Ovary (tissue), 9 donors: ENCODE measurements around the gene PRKAG3. TPM values are rescaled to one million over a fixed set of nuclear protein-coding genes. Genes with fewer than 3 reads are reported as not detected.

ENCODE experiments used
- DNase-seq, 5 donors: peaks; one replicate each; pipeline ENCODE4 v3.0.0-alpha.2; 2019 to 2020
- H3K27ac ChIP-seq, 2 donors: fragments of 200-600 bp; one replicate each; pipeline versions ENCODE4 v1.5.1 to v1.8.0; 2019 to 2022
- H3K27me3 ChIP-seq: fragments of 200-600 bp; one replicate; pipeline ENCODE4 v1.8.0; 2022
- H3K36me3 ChIP-seq: fragments of 200-600 bp; sonication (generic); one replicate; pipeline ENCODE4 v1.5.1; 2019
- H3K4me1 ChIP-seq: one replicate; pipeline ENCODE4 v1.8.1; 2013; ENCODE audit warnings: mild to moderate bottlenecking, moderate library complexity; ENCODE audit not compliant: insufficient read depth
- H3K4me3 ChIP-seq: fragments of 200-600 bp; sonication (generic); one replicate; pipeline ENCODE4 v1.5.1; 2017
- H3K9me3 ChIP-seq, 2 donors: fragments of 200-600 bp in 1 of 2; sonication (generic) in 1 of 2; one replicate each; pipeline versions ENCODE4 v1.5.1 to v1.8.1; 2013 to 2019; ENCODE audit warnings: mild to moderate bottlenecking in 1 of 2, moderate library complexity in 1 of 2
- EP300 ChIP-seq: sonication (generic); formaldehyde crosslinking; IDR thresholded peaks from one replicate; pipeline ENCODE4 v1.6.1; 2017; ENCODE audit warnings: antibody characterized with exemption
- POLR2A ChIP-seq: fragments of 450-650 bp; IDR thresholded peaks from one replicate; pipeline ENCODE4 v1.6.1; 2017; ENCODE audit warnings: antibody characterized with exemption, mild to moderate bottlenecking, moderate library complexity
- WGBS, 3 donors: extraction: QIAGEN DNeasy Blood & Tissue Kit in 1 of 3; methylation state at CpG; one replicate each; pipeline versions ENCODE4 v1.1.5 to v1.1.7; 2013 to 2017; 5-methylcytosine and 5-hydroxymethylcytosine counted together
- intact Hi-C, 4 donors: fragments of 100-400 bp; cut with DNase I; formaldehyde crosslinking; loops; one replicate each; pipeline versions ENCODE4 v1.11.0 to v1.15.1; 2022 to 2023
- polyA plus RNA-seq, 2 donors: library from polyadenylated mRNA; stranded (reverse); fragments of 200-250 nt in 1 of 2; fragments of 350-450 nt in 1 of 2; fragmentation: Illumina TruSeq in 1 of 2; extraction: RNeasy Lipid Tissue Mini Kit (QIAGEN cat#74804) in 1 of 2; gene quantifications; one replicate each; pipeline ENCODE4 v1.2.3, GENCODE V29; 2013 to 2014
- total RNA-seq, 7 donors: library from RNA; depleted of rRNA in 2 of 7; stranded (reverse); fragments of >200 nt in 2 of 7; fragmentation: NEBNext Ultra II Directional in 3 of 7; extraction: Animal tissue kit (Norgen Biotek cat#: 25700) in 3 of 7; gene quantifications; one replicate each; pipeline versions ENCODE4 v1.1.0 to v1.2.4, GENCODE V29; 2016 to 2023
- TF ChIP-seq, protein P1 (sequence below), 3 donors: fragments of 450-650 bp in 2 of 3; fragments of 200-600 bp in 1 of 3; IDR thresholded peaks; one replicate each; pipeline versions ENCODE4 v1.5.1 to v1.8.0; 2016 to 2022; ENCODE audit warnings: antibody characterized with exemption in 3 of 3, mild to moderate bottlenecking in 1 of 3
- donor health status: DM: no; HTN: no; CAD: no; lungs with moderate emphysema.
- donor health status: DM: no; HTN: no; CAD: no.
- donor health status: Bipolar disorder and iron deficiency.
- donor health status: DM: yes; HTN: yes; CAD: no.
- donor health status: DM: no; HTN: no; CAD: no.
- donor health status: DM: yes; HTN: yes; CAD: no.

Gene PRKAG3
- total and polyA plus RNA-seq, 9 donors, result 0.11 to 0.32 TPM; not detected in 7

DNA sequence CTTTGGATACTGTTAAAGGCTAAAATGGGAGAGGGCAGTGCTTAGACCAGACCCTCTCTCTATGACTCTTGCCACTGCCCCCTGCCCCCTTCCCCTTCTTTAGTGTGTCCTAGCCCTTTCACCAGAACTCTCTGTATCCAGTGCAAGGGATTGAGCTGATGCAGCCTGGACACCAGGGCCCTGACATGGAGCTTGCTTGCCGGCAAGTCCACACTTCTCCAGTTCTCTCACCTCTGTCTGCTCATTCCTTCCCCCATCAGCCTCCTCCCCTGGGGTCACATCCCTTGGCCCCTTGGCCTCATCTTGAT, 26.5 kb upstream of the PRKAG3 start:
- no peaks in the 10 kb centered on the region for H3K36me3 ChIP-seq
- no peaks in the 10 kb centered on the region for H3K27me3 ChIP-seq
- intact Hi-C loops, result loop anchor here in 1 of 4 donors (10.0 kb wide), 1 partner anchor 143 kb away; the partner anchor contains the start of gene TTLL4
- no peak overlapping the region for H3K4me3 ChIP-seq
- 42 to 63% (median 51%) methylated on average over 1 of the region's 1 CpG for WGBS, 3 donors
- peak in 2 of 5 donors; percentile 13 to 17 for DNase-seq
- no peaks in the 10 kb centered on the region for H3K9me3 ChIP-seq
- no peak for TF ChIP-seq EP300
- TF ChIP-seq, protein P1, sequence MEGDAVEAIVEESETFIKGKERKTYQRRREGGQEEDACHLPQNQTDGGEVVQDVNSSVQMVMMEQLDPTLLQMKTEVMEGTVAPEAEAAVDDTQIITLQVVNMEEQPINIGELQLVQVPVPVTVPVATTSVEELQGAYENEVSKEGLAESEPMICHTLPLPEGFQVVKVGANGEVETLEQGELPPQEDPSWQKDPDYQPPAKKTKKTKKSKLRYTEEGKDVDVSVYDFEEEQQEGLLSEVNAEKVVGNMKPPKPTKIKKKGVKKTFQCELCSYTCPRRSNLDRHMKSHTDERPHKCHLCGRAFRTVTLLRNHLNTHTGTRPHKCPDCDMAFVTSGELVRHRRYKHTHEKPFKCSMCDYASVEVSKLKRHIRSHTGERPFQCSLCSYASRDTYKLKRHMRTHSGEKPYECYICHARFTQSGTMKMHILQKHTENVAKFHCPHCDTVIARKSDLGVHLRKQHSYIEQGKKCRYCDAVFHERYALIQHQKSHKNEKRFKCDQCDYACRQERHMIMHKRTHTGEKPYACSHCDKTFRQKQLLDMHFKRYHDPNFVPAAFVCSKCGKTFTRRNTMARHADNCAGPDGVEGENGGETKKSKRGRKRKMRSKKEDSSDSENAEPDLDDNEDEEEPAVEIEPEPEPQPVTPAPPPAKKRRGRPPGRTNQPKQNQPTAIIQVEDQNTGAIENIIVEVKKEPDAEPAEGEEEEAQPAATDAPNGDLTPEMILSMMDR (IDR thresholded peaks at IDR 0.05), result no peak
- TF ChIP-seq POLR2A, result no peak
- peaks cover 5% of the 10 kb centered on the region for H3K4me1 ChIP-seq
- H3K27ac ChIP-seq, result no peak overlapping the region

DNA sequence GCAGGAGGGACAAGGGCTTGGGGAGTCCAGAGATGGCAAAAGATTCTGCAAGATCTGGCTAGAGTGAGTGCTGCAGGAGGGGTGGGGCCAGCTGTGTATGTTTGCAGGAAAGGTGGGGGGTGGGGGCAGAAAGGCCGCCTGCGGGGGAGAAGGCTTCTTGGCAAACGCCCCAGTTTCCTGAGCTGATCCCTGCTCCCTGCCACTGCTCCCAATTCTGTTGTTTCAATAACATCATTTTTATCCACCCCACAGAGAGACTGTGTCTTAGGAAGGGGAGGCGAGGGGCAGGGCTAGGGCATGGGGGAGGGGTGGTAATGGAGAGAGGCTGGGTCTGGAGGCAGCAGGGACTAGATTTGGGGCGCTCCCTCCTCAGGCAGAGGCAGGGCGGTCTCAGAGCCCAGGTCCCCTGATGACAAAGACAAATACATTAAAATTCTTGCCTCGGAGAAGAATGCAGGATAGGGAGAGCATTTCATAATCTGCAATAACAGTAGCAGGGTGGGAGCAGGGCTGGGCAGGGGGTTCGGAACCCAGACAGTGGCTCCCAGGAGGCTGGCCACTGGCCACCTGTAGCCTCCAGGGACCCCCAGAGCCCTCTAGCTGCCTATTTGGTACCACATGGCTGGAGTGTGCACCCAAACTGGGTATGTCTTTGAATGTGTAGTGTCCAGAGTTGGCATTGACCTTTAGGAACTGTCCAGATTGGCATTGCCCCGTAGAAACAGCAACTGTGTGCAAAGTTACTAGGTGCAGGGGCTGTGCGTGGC, 26.0 kb upstream of the PRKAG3 start:
- DNase-seq, result peak in 2 of 5 donors; percentile 17 to 22
- H3K9me3 ChIP-seq, result no peaks in the 10 kb centered on the region
- TF ChIP-seq POLR2A, result no peak
- TF ChIP-seq, protein P1 (IDR thresholded peaks at IDR 0.05), result no peak
- TF ChIP-seq EP300, result no peak
- H3K27ac ChIP-seq, result no peak overlapping the region
- intact Hi-C loops, result loop anchor here in 1 of 4 donors (10.0 kb wide), 1 partner anchor 143 kb away; the partner anchor contains the start of gene TTLL4
- no peaks in the 10 kb centered on the region for H3K27me3 ChIP-seq
- no peaks in the 10 kb centered on the region for H3K36me3 ChIP-seq
- WGBS, 3 donors, result 30 to 37% (median 35%) methylated on average over 10 of the region's 10 CpGs
- H3K4me3 ChIP-seq, result no peak overlapping the region
- peaks cover 5% of the 10 kb centered on the region for H3K4me1 ChIP-seq

DNA sequence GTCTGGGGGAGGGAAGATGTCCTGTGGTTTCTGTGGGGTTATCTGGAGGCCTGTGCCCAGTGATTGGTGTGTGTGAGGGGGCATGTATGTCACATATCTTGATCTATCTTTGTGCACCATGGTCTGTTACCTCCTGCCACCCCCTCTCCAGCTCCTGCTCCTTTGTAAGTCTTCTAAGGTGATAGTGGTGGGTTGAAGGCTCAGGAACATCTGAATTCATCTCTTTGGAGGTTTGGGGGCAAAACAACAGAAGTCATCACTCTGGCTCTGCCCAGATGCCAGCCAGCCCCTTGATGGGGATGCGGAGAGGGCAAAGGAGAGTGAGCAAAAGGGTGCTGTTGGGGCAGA, 25.3 kb upstream of the PRKAG3 start:
- H3K27ac ChIP-seq, result no peak overlapping the region
- peaks cover 5% of the 10 kb centered on the region for H3K4me1 ChIP-seq
- H3K36me3 ChIP-seq, result no peaks in the 10 kb centered on the region
- intact Hi-C loops, result loop anchor here in 1 of 4 donors (10.0 kb wide), 1 partner anchor 142 kb away; the partner anchor contains the start of gene TTLL4
- H3K27me3 ChIP-seq, result no peaks in the 10 kb centered on the region
- DNase-seq, result no peak
- WGBS, 3 donors, result 94 to 100% (median 94%) methylated on average over 1 of the region's 1 CpG
- H3K4me3 ChIP-seq, result no peak overlapping the region
- TF ChIP-seq, protein P1 (IDR thresholded peaks at IDR 0.05), result no peak
- TF ChIP-seq POLR2A (no peak), EP300 (no peak)
- no peaks in the 10 kb centered on the region for H3K9me3 ChIP-seq

DNA sequence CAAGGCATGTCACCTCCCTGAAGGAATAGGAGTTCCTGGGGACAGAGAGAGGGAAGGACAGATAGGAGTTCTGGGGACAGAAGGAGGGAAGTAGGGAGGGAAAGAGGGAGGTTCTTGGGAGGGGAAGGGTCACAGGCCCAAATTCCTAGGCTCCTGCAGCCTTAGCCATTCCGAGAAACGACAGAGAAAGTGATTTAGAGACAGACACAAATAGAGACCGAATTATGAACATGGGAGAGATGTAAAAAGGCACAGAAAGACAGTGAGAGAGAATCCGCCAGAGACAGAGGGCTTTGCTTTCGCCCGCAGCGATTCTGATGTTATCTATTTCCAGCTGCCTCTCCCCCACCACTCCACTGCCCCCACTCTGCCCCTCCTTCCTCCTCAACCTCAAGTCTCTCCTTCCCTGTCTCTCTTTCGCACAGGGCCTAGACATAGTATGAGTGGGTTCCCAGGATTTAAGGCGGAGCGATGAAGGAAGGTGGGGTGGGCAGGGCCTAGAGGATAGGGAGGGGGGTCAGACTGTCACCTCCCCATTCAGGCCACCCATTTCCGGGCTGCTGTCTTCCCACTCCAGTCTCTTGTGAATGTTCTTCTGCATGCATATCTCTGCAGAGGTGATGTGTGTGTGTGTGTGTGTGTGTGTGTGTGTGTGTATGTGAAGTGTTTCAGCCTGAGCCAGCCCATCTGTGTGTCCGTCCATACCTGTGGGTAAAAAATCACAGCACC, 24.7 kb upstream of the PRKAG3 start:
- TF ChIP-seq, protein P1 (IDR thresholded peaks at IDR 0.05), result no peak
- TF ChIP-seq POLR2A (no peak), EP300 (no peak)
- H3K4me3 ChIP-seq, result no peak overlapping the region
- H3K27ac ChIP-seq, result no peak overlapping the region
- H3K36me3 ChIP-seq, result no peaks in the 10 kb centered on the region
- DNase-seq, result peak in 1 of 5 donors; percentile 18
- no peaks in the 10 kb centered on the region for H3K27me3 ChIP-seq
- peaks cover 5% of the 10 kb centered on the region for H3K4me1 ChIP-seq
- 44 to 48% (median 46%) methylated on average over 12 of the region's 12 CpGs for WGBS, 3 donors
- no peaks in the 10 kb centered on the region for H3K9me3 ChIP-seq
- intact Hi-C loops, result loop anchor here in 1 of 4 donors (10.0 kb wide), 1 partner anchor 142 kb away; the partner anchor contains the start of gene TTLL4
